Neural cell (in vitro differentiated cells): Measurements from ENCODE around the gene SLC41A3. TPM values are rescaled to one million over a fixed set of nuclear protein-coding genes. Genes with fewer than 3 reads are reported as not detected.

Experiments used
- H2AFZ ChIP-seq: fragments of 200-600, 300-800 bp; sonication (generic), shearing (Covaris generic); 2 replicates; pipeline ENCODE4 v1.6.0; 2014; ENCODE audit warnings: low read depth, mild to moderate bottlenecking, antibody characterized with exemption, low read length, moderate library complexity
- H3F3A ChIP-seq: fragments of 200-600 bp; shearing (Covaris generic); 2 replicates; pipeline ENCODE4 v1.6.1; 2016; ENCODE audit warnings: mild to moderate bottlenecking, moderate library complexity, mixed read lengths, antibody characterized with exemption, low read length; ENCODE audit not compliant: insufficient read depth, poor library complexity, severe bottlenecking
- H3K27ac ChIP-seq: fragments of 200-600, 300-800 bp; sonication (generic), shearing (Covaris generic); 2 replicates; pipeline ENCODE4 v1.5.1; 2014; ENCODE audit warnings: mild to moderate bottlenecking, low read length, moderate library complexity
- H3K27me3 ChIP-seq: fragments of 300-800, 200-600 bp; sonication (generic), shearing (Covaris generic); 2 replicates; pipeline ENCODE4 v1.6.0; 2014; ENCODE audit warnings: mild to moderate bottlenecking, low read depth, low read length, moderate library complexity; ENCODE audit not compliant: insufficient read depth
- H3K36me3 ChIP-seq: fragments of 300-800, 200-600 bp; sonication (generic), shearing (Covaris generic); 2 replicates; pipeline ENCODE4 v1.5.1; 2014; ENCODE audit warnings: mild to moderate bottlenecking, antibody characterized with exemption, low read length, moderate library complexity; ENCODE audit not compliant: insufficient read depth
- H3K4me2 ChIP-seq: fragments of 300-800, 200-600 bp; sonication (generic), shearing (Covaris generic); 2 replicates; pipeline ENCODE4 v1.6.0; 2014; ENCODE audit warnings: mild to moderate bottlenecking, low read length
- H3K4me3 ChIP-seq: fragments of 300-800, 200-600 bp; sonication (generic), shearing (Covaris generic); 2 replicates; pipeline ENCODE4 v1.5.1; 2014; ENCODE audit warnings: mild to moderate bottlenecking, low read length, moderate library complexity
- H3K79me2 ChIP-seq: fragments of 200-600 bp; shearing (Covaris generic); replicated peaks from 2 replicates; pipeline ENCODE4 v1.6.0; 2014; ENCODE audit warnings: mild to moderate bottlenecking, low read length, moderate library complexity; ENCODE audit not compliant: insufficient read depth
- H3K9ac ChIP-seq: fragments of 300-800, 200-600 bp; sonication (generic), shearing (Covaris generic); 2 replicates; pipeline ENCODE4 v1.6.1; 2016; ENCODE audit warnings: mild to moderate bottlenecking, low read length, mixed read lengths
- H3K9me2 ChIP-seq: fragments of 200-600 bp; shearing (Covaris generic); 2 replicates; pipeline ENCODE4 v1.6.1; 2016; ENCODE audit warnings: mild to moderate bottlenecking, low read length, mixed read lengths; ENCODE audit not compliant: insufficient read depth
- H3K9me3 ChIP-seq: fragments of 200-600, 300-800 bp; sonication (generic), shearing (Covaris generic); 2 replicates; pipeline ENCODE4 v1.6.1; 2016; ENCODE audit warnings: mild to moderate bottlenecking, mixed run types, low read length, moderate library complexity, mixed read lengths
- H4K20me1 ChIP-seq: fragments of 200-600 bp; shearing (Covaris generic); 2 replicates; pipeline ENCODE4 v1.6.1; 2016; ENCODE audit warnings: mild to moderate bottlenecking, mixed run types; ENCODE audit not compliant: insufficient read depth
- EP300 ChIP-seq: fragments of 450-650 bp; conservative IDR thresholded peaks from 2 replicates; pipeline ENCODE4 v1.6.1; 2014; ENCODE audit warnings: antibody characterized with exemption, mild to moderate bottlenecking, moderate library complexity; ENCODE audit not compliant: poor library complexity, severe bottlenecking
- EZH2 ChIP-seq: fragments of 200-600, 300-800 bp; shearing (Covaris generic), sonication (generic); IDR thresholded peaks from 2 replicates; pipeline ENCODE4 v1.6.1; 2014; ENCODE audit warnings: antibody characterized with exemption, low read length, borderline replicate concordance, mild to moderate bottlenecking; ENCODE audit not compliant: insufficient read depth, poor library complexity, severe bottlenecking
- MXI1 ChIP-seq: fragments of 450-650 bp; conservative IDR thresholded peaks from 2 replicates; pipeline ENCODE4 v1.6.1; 2014; ENCODE audit warnings: antibody characterized with exemption, mild to moderate bottlenecking; ENCODE audit not compliant: poor library complexity, severe bottlenecking
- POLR2AphosphoS5 ChIP-seq: IDR thresholded peaks from 2 replicates; pipeline ENCODE4 v1.6.1; 2012
- RAD21 ChIP-seq: fragments of 450-650 bp; conservative IDR thresholded peaks from 2 replicates; pipeline ENCODE4 v1.6.1; 2014; ENCODE audit warnings: antibody characterized with exemption, mild to moderate bottlenecking, moderate library complexity
- SMC3 ChIP-seq: fragments of 450-650 bp; conservative IDR thresholded peaks from 2 replicates; pipeline ENCODE4 v1.6.1; 2014; ENCODE audit warnings: antibody characterized with exemption, mild to moderate bottlenecking, moderate library complexity; ENCODE audit not compliant: poor library complexity
- TAF1 ChIP-seq: IDR thresholded peaks from 2 replicates; pipeline ENCODE4 v1.6.1; 2012; ENCODE audit warnings: low read depth
- polyA plus RNA-seq: library from polyadenylated mRNA; depleted of rRNA; stranded (reverse); fragments of >200 nt; gene quantifications from 2 replicates; pipeline ENCODE4 v1.2.3, GENCODE V29; 2014
- TF ChIP-seq, protein P1 (sequence below): IDR thresholded peaks from 2 replicates; pipeline ENCODE4 v1.6.1; 2012; ENCODE audit warnings: borderline replicate concordance
- TF ChIP-seq, protein P2 (sequence below): fragments of 450-650 bp; IDR thresholded peaks from 2 replicates; pipeline ENCODE4 v1.5.1; 2014; ENCODE audit warnings: antibody characterized with exemption, mild to moderate bottlenecking, moderate library complexity; ENCODE audit not compliant: poor library complexity, severe bottlenecking

Gene SLC41A3
- polyA plus RNA-seq, 1 donor from 2014 or later, result 80.0 TPM

DNA sequence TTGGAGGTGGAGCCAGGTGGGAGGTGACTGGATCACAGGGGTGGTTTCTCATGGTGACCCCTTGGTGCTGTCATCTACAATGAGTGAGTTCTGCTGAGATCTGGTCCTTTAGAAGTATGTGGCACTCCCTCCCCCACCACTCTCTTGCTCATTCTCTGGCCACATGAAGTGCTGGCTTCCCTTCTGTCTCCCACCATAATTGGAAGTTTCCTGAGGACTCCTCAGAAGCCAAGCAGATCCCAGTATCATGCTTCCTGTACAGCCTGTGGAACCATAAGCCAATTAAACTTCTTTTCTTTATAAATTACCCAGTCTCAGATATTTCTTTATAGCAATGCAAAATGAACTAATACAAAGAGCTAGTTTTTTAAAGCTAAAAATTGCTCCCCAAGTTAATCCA is 54.7 kb downstream of the SLC41A3 start:
- Histone ChIP-seq H3K4me2 (no peak overlapping the region), H3K9ac (no peak overlapping the region), H3K27me3 (no peaks in the 10 kb centered on the region), H3K9me3 (peaks cover 7% of the 10 kb centered on the region), H3F3A (no peaks in the 10 kb centered on the region), H2AFZ (no peak overlapping the region), H3K27ac (no peak overlapping the region), H3K9me2 (no peaks in the 10 kb centered on the region), H4K20me1 (no peaks in the 10 kb centered on the region), H3K4me3 (no peak overlapping the region), H3K36me3 (peaks cover 4% of the 10 kb centered on the region), H3K79me2 (no peaks in the 10 kb centered on the region)
- no peak for TF ChIP-seq TAF1
- TF ChIP-seq, protein P1, sequence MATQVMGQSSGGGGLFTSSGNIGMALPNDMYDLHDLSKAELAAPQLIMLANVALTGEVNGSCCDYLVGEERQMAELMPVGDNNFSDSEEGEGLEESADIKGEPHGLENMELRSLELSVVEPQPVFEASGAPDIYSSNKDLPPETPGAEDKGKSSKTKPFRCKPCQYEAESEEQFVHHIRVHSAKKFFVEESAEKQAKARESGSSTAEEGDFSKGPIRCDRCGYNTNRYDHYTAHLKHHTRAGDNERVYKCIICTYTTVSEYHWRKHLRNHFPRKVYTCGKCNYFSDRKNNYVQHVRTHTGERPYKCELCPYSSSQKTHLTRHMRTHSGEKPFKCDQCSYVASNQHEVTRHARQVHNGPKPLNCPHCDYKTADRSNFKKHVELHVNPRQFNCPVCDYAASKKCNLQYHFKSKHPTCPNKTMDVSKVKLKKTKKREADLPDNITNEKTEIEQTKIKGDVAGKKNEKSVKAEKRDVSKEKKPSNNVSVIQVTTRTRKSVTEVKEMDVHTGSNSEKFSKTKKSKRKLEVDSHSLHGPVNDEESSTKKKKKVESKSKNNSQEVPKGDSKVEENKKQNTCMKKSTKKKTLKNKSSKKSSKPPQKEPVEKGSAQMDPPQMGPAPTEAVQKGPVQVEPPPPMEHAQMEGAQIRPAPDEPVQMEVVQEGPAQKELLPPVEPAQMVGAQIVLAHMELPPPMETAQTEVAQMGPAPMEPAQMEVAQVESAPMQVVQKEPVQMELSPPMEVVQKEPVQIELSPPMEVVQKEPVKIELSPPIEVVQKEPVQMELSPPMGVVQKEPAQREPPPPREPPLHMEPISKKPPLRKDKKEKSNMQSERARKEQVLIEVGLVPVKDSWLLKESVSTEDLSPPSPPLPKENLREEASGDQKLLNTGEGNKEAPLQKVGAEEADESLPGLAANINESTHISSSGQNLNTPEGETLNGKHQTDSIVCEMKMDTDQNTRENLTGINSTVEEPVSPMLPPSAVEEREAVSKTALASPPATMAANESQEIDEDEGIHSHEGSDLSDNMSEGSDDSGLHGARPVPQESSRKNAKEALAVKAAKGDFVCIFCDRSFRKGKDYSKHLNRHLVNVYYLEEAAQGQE, result no peak
- TF ChIP-seq SMC3, result no peak
- TF ChIP-seq, protein P2, sequence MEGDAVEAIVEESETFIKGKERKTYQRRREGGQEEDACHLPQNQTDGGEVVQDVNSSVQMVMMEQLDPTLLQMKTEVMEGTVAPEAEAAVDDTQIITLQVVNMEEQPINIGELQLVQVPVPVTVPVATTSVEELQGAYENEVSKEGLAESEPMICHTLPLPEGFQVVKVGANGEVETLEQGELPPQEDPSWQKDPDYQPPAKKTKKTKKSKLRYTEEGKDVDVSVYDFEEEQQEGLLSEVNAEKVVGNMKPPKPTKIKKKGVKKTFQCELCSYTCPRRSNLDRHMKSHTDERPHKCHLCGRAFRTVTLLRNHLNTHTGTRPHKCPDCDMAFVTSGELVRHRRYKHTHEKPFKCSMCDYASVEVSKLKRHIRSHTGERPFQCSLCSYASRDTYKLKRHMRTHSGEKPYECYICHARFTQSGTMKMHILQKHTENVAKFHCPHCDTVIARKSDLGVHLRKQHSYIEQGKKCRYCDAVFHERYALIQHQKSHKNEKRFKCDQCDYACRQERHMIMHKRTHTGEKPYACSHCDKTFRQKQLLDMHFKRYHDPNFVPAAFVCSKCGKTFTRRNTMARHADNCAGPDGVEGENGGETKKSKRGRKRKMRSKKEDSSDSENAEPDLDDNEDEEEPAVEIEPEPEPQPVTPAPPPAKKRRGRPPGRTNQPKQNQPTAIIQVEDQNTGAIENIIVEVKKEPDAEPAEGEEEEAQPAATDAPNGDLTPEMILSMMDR, result no peak
- no peak for TF ChIP-seq POLR2AphosphoS5
- TF ChIP-seq EZH2, result no peak
- TF ChIP-seq EP300, result no peak
- TF ChIP-seq MXI1, result no peak
- no peak for TF ChIP-seq RAD21

DNA sequence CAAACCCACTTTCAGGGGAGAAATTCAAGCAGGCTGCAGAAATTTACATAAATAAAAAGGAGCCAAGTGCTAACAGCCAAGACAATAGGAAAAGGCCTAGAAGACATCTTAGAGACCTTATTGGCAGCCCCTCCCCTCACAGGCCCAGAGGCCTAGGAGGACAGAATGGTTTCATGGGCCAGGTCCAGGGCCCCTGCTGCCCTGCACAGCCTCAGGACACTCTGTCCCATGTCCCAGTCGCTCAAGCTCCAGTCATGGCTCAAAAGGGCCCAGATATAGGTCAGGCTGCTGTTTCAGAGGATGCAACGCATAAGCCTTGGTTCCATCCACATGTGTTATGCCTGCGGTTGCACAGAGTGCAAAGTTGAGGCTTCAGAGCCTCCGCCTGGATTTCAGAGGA is 55.8 kb downstream of the SLC41A3 start:
- H3K9ac ChIP-seq, result no peak overlapping the region
- no peaks in the 10 kb centered on the region for H3K79me2 ChIP-seq
- no peak overlapping the region for H2AFZ ChIP-seq
- TF ChIP-seq POLR2AphosphoS5, result no peak
- no peak for TF ChIP-seq EZH2
- TF ChIP-seq EP300, result no peak
- TF ChIP-seq SMC3, result no peak
- TF ChIP-seq MXI1, result no peak
- TF ChIP-seq, protein P2, result no peak
- TF ChIP-seq RAD21, result no peak
- no peak for TF ChIP-seq TAF1
- TF ChIP-seq, protein P1, result no peak
- H3K9me2 ChIP-seq, result no peaks in the 10 kb centered on the region
- no peak overlapping the region for H3K27ac ChIP-seq
- H3K27me3 ChIP-seq, result no peaks in the 10 kb centered on the region
- H3K36me3 ChIP-seq, result peaks cover 4% of the 10 kb centered on the region
- H3F3A ChIP-seq, result no peaks in the 10 kb centered on the region
- H3K4me2 ChIP-seq, result no peak overlapping the region
- H4K20me1 ChIP-seq, result no peaks in the 10 kb centered on the region
- no peak overlapping the region for H3K4me3 ChIP-seq
- peaks cover 7% of the 10 kb centered on the region for H3K9me3 ChIP-seq
